Measurements from ENCODE around the gene DUSP12. TPM values are rescaled to one million over a fixed set of nuclear protein-coding genes. Genes with fewer than 3 reads are reported as not detected.

Gene DUSP12
- total and polyA plus RNA-seq, 9 of the 15 experiments (the other 6 are each of a cell fraction or from before 2014, with no cell fraction given), result 10.4 to 81.4 (median 43.6) TPM

DNA sequence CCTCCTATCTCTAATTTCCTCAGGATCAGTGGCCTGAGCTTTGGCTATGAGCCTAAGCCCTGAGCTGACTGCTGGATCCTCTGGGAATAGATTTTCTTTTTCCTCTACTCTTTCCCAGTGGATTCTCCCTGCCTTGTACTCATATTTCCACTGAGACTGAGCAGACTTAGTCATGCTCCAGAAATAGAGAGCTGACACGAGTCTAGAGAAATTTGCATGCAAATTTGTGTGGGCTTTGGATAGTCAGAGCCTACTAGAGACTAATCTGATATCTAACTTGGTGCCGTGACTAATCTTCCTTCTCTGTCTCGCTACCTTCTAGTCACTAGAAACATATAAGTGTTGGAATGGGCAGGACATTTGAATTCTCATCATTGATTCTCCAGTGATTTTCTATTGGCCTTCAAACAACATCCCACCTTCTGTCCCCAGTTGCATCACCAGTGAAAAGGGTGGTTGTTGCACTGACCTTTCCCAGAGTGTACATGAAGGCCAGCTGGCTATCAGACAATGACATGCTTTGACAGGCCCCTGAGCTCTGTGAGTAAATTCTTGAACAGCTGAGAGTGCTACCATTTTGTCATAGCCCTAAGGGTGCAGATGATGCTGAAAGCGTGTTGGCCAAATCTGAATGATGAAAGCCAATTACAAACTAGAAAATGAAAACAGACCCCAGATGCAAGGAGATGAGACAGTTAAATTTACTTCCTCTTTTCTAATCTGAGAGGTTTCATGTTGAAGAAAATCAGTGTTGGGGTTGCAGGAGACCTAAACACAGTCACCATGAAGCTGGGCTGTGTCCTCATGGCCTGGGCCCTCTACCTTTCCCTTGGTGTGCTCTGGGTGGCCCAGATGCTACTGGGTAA, 42.9 kb upstream of the DUSP12 start, which contains the start of gene FCRLA (continued):
- TF ChIP-seq, protein P1, sequence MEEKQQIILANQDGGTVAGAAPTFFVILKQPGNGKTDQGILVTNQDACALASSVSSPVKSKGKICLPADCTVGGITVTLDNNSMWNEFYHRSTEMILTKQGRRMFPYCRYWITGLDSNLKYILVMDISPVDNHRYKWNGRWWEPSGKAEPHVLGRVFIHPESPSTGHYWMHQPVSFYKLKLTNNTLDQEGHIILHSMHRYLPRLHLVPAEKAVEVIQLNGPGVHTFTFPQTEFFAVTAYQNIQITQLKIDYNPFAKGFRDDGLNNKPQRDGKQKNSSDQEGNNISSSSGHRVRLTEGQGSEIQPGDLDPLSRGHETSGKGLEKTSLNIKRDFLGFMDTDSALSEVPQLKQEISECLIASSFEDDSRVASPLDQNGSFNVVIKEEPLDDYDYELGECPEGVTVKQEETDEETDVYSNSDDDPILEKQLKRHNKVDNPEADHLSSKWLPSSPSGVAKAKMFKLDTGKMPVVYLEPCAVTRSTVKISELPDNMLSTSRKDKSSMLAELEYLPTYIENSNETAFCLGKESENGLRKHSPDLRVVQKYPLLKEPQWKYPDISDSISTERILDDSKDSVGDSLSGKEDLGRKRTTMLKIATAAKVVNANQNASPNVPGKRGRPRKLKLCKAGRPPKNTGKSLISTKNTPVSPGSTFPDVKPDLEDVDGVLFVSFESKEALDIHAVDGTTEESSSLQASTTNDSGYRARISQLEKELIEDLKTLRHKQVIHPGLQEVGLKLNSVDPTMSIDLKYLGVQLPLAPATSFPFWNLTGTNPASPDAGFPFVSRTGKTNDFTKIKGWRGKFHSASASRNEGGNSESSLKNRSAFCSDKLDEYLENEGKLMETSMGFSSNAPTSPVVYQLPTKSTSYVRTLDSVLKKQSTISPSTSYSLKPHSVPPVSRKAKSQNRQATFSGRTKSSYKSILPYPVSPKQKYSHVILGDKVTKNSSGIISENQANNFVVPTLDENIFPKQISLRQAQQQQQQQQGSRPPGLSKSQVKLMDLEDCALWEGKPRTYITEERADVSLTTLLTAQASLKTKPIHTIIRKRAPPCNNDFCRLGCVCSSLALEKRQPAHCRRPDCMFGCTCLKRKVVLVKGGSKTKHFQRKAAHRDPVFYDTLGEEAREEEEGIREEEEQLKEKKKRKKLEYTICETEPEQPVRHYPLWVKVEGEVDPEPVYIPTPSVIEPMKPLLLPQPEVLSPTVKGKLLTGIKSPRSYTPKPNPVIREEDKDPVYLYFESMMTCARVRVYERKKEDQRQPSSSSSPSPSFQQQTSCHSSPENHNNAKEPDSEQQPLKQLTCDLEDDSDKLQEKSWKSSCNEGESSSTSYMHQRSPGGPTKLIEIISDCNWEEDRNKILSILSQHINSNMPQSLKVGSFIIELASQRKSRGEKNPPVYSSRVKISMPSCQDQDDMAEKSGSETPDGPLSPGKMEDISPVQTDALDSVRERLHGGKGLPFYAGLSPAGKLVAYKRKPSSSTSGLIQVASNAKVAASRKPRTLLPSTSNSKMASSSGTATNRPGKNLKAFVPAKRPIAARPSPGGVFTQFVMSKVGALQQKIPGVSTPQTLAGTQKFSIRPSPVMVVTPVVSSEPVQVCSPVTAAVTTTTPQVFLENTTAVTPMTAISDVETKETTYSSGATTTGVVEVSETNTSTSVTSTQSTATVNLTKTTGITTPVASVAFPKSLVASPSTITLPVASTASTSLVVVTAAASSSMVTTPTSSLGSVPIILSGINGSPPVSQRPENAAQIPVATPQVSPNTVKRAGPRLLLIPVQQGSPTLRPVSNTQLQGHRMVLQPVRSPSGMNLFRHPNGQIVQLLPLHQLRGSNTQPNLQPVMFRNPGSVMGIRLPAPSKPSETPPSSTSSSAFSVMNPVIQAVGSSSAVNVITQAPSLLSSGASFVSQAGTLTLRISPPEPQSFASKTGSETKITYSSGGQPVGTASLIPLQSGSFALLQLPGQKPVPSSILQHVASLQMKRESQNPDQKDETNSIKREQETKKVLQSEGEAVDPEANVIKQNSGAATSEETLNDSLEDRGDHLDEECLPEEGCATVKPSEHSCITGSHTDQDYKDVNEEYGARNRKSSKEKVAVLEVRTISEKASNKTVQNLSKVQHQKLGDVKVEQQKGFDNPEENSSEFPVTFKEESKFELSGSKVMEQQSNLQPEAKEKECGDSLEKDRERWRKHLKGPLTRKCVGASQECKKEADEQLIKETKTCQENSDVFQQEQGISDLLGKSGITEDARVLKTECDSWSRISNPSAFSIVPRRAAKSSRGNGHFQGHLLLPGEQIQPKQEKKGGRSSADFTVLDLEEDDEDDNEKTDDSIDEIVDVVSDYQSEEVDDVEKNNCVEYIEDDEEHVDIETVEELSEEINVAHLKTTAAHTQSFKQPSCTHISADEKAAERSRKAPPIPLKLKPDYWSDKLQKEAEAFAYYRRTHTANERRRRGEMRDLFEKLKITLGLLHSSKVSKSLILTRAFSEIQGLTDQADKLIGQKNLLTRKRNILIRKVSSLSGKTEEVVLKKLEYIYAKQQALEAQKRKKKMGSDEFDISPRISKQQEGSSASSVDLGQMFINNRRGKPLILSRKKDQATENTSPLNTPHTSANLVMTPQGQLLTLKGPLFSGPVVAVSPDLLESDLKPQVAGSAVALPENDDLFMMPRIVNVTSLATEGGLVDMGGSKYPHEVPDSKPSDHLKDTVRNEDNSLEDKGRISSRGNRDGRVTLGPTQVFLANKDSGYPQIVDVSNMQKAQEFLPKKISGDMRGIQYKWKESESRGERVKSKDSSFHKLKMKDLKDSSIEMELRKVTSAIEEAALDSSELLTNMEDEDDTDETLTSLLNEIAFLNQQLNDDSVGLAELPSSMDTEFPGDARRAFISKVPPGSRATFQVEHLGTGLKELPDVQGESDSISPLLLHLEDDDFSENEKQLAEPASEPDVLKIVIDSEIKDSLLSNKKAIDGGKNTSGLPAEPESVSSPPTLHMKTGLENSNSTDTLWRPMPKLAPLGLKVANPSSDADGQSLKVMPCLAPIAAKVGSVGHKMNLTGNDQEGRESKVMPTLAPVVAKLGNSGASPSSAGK (IDR thresholded peaks at IDR 0.05), result peak; percentile 31; the same call in 1 of the 2 replicates
- TF ChIP-seq HNRNPH1 (optimal IDR thresholded peaks at IDR 0.05; ENCODE audit: low read depth, low read length), result no peak
- TF ChIP-seq NRF1 (conservative IDR thresholded peaks at IDR 0.05 in 1 of 2, IDR thresholded peaks at IDR 0.05 in 1 of 2), result peak; percentile 42 to 52; a peak in 2 of 4 replicates
- no peak for TF ChIP-seq ZNF3 (CRISPR knock-in tag; IDR thresholded peaks at IDR 0.05)
- TF ChIP-seq RUNX1 (IDR thresholded peaks at IDR 0.05; ENCODE audit: low read depth), result 0 out of 2 replicates have a peak, but pooled peaks have one; percentile 33
- TF ChIP-seq ZNF589 (CRISPR knock-in tag; IDR thresholded peaks at IDR 0.05; ENCODE audit: low read depth), result peak; percentile 45
- TF ChIP-seq ARID1B (IDR thresholded peaks at IDR 0.05), result peak; percentile 67
- TF ChIP-seq MEF2A (IDR thresholded peaks at IDR 0.05; ENCODE audit: control insufficient read depth, low read depth, low read length), result peak; percentile 98
